Eye (tissue), 1 donor: ENCODE results near the gene SGCA.

Source experiments
- DNase-seq: peaks from one replicate; pipeline ENCODE4 v3.0.0-alpha.2; 2015

SGCA gene

DNA sequence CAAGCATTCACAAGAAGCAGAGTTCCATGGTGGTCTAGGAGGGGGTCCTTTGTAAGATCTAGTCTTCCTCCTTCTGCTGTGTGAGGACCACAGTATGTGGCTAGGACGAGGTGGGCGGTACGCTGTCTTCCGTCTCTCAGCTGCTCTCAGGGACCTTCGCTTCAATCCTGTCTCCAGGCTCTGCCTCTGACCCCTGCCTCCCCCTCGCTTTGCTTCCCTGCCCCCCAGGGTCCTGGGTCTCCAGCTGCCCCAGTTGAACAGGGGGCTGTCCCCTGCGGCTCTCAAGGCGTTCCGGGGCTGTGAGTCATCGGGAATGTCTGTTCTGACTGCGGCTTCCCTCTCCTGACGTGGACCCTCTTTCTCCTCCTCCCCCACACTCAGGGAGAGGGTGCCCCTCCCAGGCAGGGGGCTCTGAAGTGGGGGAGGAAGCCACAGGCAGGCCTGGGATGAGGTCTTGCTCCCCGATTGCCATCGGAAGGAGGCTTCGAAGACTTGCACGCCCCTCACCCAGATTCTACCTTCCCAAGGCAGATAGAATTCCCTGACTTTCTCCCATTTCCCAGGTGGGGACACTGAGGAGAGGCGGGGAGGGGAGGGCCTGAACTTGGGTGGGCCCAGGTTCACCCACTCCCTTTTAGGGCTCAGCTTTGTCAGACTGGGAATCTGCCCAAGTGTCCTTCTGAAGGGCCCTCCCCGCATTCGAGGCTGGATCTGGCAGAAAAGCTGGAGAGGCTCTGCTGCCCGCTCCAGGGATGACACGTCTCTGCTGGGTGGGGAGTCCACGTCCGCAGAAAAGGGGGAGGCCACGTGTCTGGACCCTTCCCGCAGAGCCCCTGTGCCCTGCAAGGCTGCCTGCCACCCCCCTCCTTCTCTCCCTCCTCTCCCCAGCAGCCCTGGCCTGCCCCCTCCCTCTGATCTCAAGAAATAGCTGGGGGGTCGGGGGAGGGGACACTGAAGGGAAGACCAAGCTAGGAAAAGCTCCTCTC lies 44.7 kb downstream of the SGCA start:
- DNase-seq = peak; percentile 91

DNA sequence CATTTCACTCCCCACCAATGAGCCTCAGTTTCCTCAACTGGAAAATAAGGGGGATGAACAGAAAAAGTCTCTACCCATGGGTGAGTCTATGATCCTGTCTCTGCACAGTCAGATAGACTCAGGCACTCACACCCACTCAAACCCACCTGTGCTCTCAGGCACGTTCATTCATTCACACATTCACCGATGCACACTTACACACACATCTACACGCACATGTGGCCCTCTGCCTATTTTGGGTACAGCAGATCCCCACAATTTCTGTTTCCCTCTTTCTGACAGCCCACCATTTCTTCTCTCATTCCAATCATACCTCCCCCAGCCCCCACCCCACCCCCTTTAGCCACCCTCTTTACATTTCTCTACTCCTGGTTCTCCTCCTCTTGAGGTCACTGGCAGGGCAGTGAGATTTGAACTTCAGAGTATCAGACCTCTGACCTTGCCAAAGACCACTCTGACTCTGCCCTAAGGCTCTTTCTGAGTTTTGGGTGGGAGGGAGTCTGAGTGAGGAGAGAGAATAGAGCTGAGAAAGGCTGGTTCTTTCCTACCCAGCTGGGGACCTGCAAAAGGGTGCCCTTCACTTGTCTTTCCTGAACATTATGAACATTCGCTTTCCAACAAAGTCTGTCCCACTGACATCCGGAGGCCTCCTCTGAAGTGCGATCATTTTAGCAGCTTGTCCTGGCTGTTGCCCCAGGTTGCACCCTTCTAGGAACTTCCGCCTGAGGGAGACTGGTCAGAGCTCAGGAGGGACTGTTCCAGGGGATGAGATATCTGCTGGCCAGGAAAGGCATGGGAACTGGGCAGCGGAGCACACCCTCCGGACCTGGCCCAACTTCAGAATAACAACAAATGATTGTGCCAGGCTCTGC lies 45.7 kb downstream of the SGCA start:
- DNase-seq = peak; percentile 18

DNA sequence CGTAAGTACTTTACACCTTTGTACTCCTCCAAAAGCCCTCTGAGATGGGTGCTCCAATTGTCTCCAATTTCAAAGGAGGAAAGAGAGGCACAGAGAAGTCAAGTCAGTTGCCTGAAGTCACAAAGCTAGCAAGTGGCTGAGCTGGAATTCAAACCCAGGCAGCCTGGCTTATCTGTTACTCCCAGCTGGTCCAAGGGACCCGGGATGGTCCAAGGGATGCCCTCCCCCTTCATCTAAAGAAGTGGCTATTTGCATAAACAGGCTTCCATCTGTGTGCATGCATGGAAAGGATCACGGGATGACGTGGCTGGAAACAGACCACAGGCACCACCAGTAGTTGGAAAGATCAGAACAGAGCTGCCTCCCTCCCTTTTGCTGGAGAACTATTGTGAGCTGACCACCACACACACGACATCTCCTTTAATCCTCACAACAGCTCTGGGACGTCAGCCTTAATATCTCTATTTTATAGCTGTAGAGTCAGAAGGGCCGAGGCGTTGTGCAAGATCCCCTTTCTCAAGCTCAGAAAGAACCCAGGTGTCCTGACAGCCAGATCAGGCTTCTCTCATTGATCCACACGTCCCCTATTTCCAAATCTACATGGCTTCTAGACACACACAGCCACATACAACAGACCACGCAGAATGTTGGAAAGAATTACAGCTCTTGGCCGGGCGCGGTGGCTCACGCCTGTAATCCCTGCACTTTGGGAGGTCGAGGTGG lies 46.5 kb downstream of the SGCA start:
- DNase-seq = peak; percentile 13

DNA sequence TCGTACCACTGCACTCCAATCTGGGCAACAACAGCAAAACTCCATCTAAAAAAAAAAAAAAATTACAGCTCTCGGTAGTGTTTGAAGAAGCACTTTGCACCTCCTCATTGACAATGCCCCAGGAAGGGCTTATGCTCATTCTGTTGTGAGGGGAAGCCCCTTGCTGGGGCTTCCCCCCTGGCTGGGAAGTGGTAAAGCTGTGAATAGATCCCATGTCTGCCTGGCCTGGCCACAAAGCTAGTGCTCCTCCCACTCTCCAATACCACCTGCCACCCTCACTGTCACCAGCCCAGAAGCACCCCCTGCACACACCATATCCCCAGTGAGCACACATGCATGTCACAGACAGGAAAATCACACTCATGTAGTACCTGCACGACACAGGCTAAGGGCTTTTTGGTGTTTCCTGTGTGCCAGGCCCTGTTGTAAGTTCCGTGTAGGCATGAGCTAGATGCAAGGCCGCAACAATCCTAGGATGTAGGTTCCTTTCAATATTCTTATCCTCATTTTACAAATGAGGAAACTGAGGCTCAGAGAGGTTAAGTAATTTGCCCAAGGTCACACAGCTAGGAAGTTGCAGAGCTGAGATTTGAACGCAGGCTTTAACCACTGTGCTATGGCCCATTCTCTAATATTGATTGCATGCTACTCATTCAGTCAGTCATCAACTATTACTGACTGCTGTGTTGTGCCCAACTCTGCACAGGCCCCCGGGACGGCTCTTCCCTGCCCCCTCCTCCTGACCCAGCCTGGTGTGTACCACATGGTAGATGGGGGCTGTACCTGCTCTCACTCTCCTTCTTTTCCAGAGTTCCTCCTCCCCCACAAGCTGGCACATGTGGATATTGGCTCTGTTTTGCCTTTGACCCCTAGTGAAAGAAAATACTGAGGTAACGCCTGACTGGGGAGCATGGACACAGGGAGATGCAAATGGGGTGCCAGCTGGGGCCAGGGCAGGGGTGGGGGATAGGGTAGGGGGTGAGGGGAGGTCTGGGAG lies 47.5 kb downstream of the SGCA start:
- peak; percentile 46 for DNase-seq

DNA sequence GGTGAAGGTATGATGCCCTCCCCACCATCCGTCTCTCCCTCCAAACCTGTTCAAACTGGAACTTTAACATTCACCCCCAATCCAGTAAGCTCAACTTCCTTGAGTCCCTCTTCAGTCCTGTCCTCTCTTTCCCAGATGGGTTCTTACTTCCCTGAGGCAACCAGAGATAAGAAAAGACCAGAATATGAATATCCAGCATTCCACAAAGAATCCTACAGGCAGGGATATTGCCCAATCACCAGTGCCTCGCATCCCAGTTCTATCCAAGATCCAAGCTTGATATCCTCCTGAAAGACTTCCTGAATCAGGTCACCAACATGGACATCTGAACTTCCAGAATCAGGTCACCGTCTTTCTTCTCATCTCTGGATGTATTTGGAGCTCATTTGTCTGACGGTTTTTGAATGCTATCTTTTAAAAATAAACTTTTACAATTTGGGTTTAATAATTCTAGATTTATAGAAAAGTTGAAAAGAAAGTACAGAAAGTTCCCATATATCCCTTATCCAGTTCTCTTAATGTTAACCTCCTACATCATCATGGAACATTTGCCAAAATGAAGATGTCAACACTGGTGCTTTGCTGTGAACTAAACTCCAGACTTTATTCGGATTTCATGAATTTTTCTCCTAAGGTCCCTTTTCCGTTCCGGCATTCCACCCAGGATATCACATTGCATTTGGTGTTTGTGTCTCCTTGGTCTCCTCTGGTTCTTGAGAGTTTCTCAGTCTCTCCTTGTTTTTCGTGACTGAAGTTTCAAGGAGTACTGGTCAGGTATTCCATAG lies 49.4 kb downstream of the SGCA start:
- DNase-seq = no peak

DNA sequence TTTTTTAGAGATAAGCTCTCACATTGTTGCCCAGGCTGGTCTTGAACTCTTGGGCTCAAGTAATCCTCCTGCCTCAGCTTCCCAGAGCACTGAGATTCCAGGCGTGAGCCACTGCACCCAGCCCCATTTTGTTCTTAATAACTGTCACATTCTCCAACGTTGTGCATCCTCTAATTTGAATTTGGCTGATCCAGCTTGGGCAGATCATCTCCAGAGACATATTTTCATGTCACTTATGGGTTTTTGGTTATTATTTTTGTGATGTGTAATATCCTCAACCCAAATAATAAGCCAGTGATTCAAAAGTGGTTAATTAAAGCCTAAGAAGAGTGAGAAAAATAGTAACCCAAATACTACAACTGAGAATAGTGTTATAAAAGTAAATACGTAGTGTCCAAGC lies 51.8 kb downstream of the SGCA start:
- DNase-seq = no peak

DNA sequence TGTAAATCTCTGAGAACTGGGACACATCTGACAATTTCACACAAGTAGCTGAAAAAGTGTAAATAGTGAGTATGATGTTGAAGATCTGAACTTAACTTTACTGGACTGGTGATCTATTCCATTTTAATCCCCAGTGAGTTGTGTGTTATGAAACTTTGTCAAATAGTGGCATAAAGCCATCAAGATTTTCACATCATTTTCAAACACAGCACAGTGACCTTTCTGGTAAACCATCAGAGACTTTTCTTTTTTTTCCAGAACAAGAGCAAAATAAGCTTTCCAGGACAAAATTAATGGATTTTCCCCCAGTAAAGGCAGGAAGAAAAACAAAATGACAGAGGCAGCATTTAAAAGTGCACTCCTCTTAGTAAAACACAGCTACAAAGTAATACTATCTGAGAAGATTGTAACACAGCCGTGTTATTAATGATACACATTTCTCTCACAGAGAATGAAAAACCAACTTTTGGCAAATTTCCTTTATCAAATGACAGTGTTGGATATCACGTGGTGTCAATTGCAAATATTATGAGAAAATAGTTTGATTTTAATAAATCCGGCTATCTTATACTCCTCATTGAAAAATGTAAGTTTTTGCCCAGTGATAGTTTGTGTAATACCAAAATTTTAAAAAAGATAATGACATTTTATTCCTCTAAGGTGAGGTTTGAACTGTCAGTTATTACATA lies 52.4 kb downstream of the SGCA start:
- DNase-seq = no peak

DNA sequence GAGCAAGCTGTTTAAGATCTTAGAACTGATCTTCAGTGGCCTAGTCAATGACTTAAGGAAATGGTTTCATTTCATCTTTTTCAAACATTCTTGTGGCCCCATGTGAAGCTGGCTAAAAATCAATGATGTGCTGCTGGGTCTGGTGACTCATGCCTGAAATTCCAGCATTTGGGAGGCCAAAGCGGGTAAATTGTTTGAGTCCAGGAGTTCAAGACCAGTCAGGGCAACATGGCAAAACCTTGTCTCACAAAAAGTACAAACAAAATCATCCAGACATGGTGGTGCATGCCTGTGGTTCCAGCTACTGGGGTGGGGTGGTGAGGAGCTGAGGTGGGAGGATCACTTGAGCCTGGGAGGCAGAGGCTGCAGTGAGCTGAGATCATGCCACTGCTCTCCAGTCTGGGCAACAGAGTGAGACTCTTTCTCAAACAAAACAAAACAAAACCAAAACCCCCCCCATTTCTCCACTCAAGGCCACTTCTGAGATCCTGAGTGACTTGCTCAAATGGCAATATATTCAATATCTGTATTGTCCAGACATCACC lies 53.0 kb downstream of the SGCA start:
- DNase-seq = no peak

DNA sequence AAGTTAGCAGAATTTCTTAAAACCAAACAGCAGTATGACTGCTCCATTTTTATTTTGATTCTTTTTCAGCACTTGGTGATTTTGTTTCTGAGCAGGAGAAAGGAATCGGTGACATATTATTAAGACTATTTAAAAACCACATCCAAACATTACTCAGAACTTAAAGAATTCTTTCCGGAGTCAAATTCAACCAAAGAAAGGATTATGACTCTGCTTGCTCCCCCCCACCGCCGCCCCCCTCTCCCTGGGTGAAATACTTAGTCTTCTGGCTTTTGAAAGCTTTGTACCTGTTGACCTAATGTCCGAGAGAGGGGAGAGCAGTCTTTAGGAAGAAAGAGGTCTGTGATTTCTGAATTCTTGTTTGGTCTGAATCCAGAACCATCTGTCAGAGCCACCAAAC lies 53.5 kb downstream of the SGCA start:
- DNase-seq = peak; percentile 47

DNA sequence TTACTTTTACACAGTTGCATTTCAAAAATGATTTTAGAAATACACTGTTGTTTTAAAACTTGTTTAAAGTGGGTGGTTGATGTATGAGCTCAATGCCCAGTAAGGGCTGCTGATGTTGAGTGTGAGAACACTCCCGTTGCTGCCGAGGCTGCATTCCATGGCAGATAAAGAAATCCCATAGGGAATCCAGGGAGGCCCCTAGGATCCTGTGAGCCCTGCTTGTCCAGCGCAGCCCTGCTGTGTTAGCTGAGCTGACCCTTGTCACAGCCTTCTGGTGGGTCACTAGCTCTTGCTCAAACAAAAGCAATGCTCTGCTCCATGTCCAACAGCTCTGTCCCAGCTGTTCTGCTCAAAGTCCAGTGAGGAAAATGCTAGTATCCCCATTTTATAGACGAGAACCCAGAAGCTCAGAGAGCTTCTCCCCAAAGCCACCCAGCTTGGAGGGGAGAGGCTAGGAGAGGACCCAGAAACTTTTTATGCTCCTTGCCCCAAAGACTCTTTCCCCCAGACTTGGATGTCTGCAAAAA lies 54.2 kb downstream of the SGCA start:
- peak; percentile 62 for DNase-seq

DNA sequence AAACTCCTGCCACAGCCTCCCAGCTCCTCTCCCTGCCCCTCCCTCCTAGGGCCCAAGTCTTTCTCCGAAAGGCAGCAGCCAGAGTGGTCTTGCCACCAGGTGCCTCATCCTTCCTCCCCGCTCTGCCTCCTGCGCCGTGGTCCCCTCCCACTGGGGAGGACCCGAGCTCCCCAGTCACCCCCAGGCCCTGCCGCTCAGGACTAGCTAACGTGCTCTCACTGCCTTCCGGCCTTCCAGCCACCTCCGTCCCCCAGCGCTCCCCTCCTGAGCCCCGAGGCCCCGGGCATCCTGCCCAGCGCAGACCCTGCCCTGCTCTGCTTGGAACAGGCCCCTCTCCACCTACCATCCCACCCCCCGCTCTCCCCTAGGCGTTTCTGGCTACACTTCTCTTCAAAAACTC lies 55.0 kb downstream of the SGCA start:
- DNase-seq = no peak

DNA sequence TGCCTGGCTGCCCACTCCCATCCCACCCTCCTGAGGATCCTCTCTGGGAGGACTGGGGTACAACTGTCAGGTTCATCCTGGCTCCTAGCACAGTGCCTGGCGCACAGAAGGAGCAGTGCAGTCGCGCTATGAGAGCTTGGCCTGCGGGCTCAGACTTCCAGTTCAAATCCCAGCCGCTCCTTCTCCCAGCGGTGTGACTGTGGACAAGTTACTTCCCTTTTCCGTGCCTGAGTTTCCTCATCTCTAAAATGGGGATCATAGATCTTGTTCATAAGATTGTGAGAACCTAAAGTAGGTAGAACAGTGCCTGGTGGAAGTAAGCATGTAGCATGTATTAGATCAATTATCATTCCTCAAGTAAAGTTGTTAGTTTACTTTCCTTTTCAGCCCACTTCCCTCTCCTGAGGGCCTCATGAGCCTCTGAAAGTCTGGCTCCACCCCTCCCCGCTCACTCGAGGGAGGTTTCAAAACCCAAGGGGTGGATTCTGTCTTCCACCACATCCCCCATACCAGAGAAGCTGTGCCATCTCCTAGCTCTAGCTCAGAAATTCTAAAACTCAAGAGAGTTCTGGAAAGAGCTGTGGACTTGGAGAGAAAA lies 55.6 kb downstream of the SGCA start:
- no peak for DNase-seq

DNA sequence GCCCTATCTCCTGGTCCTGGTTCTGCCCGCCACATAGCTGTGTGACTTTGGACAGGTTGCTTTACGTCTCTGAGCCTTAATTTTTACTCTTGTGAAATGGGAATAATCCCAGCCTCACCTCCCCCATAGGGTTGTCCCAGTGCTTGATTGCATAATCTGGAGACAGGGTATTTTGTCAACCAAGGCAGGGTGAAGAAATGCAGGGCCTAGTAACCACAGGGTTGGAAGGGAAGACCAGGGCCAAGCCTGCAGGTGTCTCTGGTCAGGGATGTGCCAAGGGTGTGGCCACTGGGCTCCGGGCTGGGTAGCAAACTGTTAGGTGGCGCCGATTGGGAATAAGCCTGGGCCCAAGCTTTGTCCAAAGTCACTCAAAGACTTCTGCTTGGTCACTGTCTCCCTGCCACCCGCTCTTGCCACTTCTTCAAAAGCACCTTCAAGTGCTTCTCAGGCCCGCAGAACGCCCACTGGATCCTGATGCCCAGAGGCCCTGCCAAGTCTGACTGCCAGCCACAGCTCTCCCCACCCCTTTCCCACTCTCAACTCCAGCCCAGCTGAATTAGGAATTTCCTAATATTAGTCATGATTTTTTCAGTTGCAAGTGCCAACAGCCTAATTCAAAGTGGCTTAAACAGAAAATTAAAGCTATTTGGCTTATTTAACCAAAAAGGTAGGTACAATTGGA lies 56.2 kb downstream of the SGCA start:
- DNase-seq = no peak

DNA sequence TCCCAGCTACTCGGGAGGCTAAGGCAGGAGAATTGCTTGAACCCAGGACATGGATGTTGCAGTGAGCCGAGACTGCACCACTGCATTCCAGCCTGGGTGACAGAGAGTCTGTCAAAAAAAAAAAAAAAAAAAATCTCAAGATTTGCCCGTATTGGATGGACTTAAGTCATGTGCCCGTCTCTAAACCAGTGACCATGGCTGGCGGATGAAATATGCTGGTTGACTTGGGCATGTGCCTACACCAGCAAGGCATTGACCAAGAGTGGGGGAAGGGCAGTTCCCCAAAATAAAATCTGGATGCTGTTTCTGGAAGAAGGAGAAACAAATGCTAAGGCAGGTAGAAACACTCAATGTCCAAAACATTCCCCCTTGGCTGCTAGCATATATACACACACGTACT lies 57.1 kb downstream of the SGCA start:
- DNase-seq = no peak
